ENCODE data around the gene STING1. TPM values are rescaled to one million over a fixed set of nuclear protein-coding genes. Genes with fewer than 3 reads are reported as not detected.

The STING1 gene
- total and polyA plus RNA-seq, 2 of the 8 experiments (the other 6 are each of a cell fraction or from before 2014, with no cell fraction given): 0.26 to 0.47 TPM

DNA sequence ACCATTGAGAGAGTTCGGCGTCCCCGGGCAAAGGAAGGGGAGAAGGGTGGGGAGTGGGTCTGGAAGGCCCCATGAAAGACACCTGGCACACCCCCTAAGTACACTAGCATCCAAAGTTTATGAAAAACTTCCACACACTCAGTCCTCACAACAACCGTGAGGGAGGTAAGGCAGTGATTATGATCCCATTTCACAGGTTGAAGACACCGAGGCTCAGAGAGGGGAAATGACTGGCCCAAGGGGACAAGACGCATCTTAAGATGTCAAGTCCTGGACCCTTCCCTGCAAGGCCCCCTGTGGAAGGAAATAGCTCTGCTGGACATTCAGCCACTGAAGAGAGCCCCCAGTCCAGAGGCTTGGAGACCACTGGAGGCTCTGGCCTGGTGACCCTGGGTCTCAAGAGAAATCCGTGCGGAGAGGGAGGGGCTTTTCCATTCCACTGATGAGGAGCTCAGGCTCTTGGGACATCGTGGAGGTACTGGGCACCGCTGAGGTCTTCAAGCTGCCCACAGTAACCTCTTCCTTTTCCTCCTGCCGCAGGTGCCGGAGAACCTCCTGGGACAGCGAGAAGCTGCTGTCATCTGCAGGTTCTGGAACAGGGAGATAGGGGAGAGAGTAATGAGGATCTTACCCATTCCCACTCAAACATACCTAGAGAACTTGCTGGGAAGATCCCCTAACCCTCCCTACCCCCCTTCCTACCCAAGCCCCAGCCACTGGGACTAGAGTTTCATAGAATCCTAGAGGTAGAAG lies 6.5 kb downstream of the STING1 start:
- Histone ChIP-seq H2BK120ac (replicated peaks; ENCODE audit: low read depth, low read length) (no peak overlapping the region), H3K4ac (replicated peaks; ENCODE audit: insufficient read length, low read depth, low read length) (no peak overlapping the region), H3K14ac (ENCODE audit: insufficient read length) (no peak overlapping the region), H3K27ac (ENCODE audit: low read depth, low read length) (no peak overlapping the region), H2AK5ac (ENCODE audit: low read depth, low read length) (no peak overlapping the region), H4K20me1 (replicated peaks in 1 of 2; ENCODE audit: control insufficient read depth in 1 of 2, insufficient read depth in 2 of 2, low read length in 2 of 2) (no peaks in the 10 kb centered on the region), H4K8ac (ENCODE audit: extremely low read depth, insufficient read depth, low read length) (no peak overlapping the region), H3K18ac (ENCODE audit: extremely low read depth, low read length) (no peak overlapping the region), H3K23me2 (ENCODE audit: low read depth, low read length) (no peaks in the 10 kb centered on the region), H3K4me2 (ENCODE audit: insufficient read depth in 1 of 2, low read depth in 2 of 2, low read length in 2 of 2) (no peak overlapping the region), H3K56ac (replicated peaks; ENCODE audit: insufficient read length, low read depth, low read length) (no peak overlapping the region), H2BK15ac (ENCODE audit: low read length) (no peak overlapping the region), H3K9me3 (ENCODE audit: insufficient read depth in 2 of 2, low read depth in 1 of 2, low read length in 1 of 2) (no peaks in the 10 kb centered on the region), H2BK12ac (ENCODE audit: low read depth, low read length) (no peak overlapping the region), H4K5ac (ENCODE audit: insufficient read length, low read depth, low read length) (no peak overlapping the region), H3K4me1 (replicated peaks in 1 of 4; ENCODE audit: control insufficient read depth in 3 of 4, insufficient read depth in 4 of 4, low read length in 3 of 4) (peaks cover 6 to 30% (median 15%) of the 10 kb centered on the region in 4 experiments), H4K91ac (replicated peaks; ENCODE audit: insufficient read length, low read length) (no peak overlapping the region), H2BK20ac (ENCODE audit: low read length) (no peak overlapping the region), H2BK5ac (ENCODE audit: low read depth, low read length) (no peak overlapping the region), H3K4me3 (ENCODE audit: extremely low read depth in 1 of 4, insufficient read depth in 2 of 4, low read depth in 3 of 4, low read length in 4 of 4) (no peak overlapping the region), H3K36me3 (ENCODE audit: control insufficient read depth in 2 of 4, insufficient read depth in 4 of 4, low read length in 3 of 4) (no peaks in the 10 kb centered on the region), H3K9ac (replicated peaks in 1 of 4; ENCODE audit: extremely low read depth in 1 of 4, low read depth in 3 of 4, low read length in 3 of 4) (no peak overlapping the region), H3K79me1 (ENCODE audit: low read depth, low read length) (no peaks in the 10 kb centered on the region), H2AFZ (ENCODE audit: low read length) (no peak overlapping the region), H3K27me3 (replicated peaks in 1 of 4; ENCODE audit: control insufficient read depth in 3 of 4, extremely low read depth in 1 of 4, insufficient read depth in 3 of 4, low read length in 3 of 4) (0 out of 7 replicates have a peak, but pooled peaks cover 0 to 2% (median 0%) of the 10 kb centered on the region in 4 experiments), H3K23ac (ENCODE audit: insufficient read length) (no peak overlapping the region), H3K79me2 (ENCODE audit: control insufficient read depth in 1 of 2, insufficient read depth in 2 of 2, low read length in 2 of 2) (no peaks in the 10 kb centered on the region)
- no peak for TF ChIP-seq EGR1 (IDR thresholded peaks at IDR 0.05; ENCODE audit: borderline replicate concordance, low read depth, low read length)
- TF ChIP-seq KDM1A (IDR thresholded peaks at IDR 0.05; ENCODE audit: borderline replicate concordance, low read length): 0 out of 2 replicates have a peak, but pooled peaks have one; percentile 12
- TF ChIP-seq USF2 (IDR thresholded peaks at IDR 0.05; ENCODE audit: low read length): no peak
- no peak for TF ChIP-seq SP1 (IDR thresholded peaks at IDR 0.05; ENCODE audit: low read depth, low read length)
- TF ChIP-seq FOSL1 (IDR thresholded peaks at IDR 0.05; ENCODE audit: insufficient read depth, low read depth, low read length): no peak
- WGBS, 2 experiments (ENCODE audit: extremely low coverage in 1 of 2, insufficient coverage in 1 of 2, insufficient read length in 1 of 2, insufficient replicate concordance in 2 of 2, low coverage in 1 of 2, low lambda C conversion rate in 2 of 2, missing lambda C conversion rate in 1 of 2): 90% methylated on average over 10 of the region's 13 CpGs; no CpG with 5 or more reads in 1 of the 2 experiments
- FAIRE-seq (no peak), DNase-seq (ENCODE audit: low read depth in 1 of 2, low spot score in 2 of 2) (no peak)
- ChIA-PET POLR2A (ENCODE audit: partially characterized antibody) (interaction anchor here (0.7 kb wide), 1 partner anchor 10 kb away, joined by 3 read pairs; no protein-coding TSS in a partner anchor), CTCF (ENCODE audit: partially characterized antibody) (interaction anchor here (0.7 to 1.4 kb wide), 4 partner anchors 21 to 65 kb away, joined by 3 to 4 read pairs (median 4); no protein-coding TSS in a partner anchor)
